Naive thymus-derived CD4-positive, alpha-beta T cell (primary cell): ENCODE data around the gene MYOM1. TPM values are rescaled to one million over a fixed set of nuclear protein-coding genes. Genes with fewer than 3 reads are reported as not detected.
"Not testable (repeated sequence)": the region's sequence is repeated elsewhere in the genome, so short reads cannot be mapped to it uniquely, and the experiment has no call there.

ENCODE experiments used
- ATAC-seq: fragments of 150-1000 bp; cut with Tn5 transposase; 2 replicates; pipeline ENCODE4 v1.10.0; 2021; ENCODE audit warnings: mild to moderate bottlenecking, moderate library complexity
- CTCF ChIA-PET: fragments of 350-600 bp; sonication (Branson Sonifier 250); formaldehyde crosslinking; loops from one replicate; lab custom pipeline; 2021; ENCODE audit warnings: antibody characterized with exemption; lab: Charles Lee
- POLR2A ChIA-PET: fragments of 350-600 bp; sonication (Branson Sonifier 250); formaldehyde crosslinking; loops from one replicate; lab custom pipeline; 2021; ENCODE audit warnings: antibody characterized with exemption, inconsistent platforms; lab: Charles Lee
- DNase-seq, 9 donors: peaks; one replicate each; pipeline versions ENCODE4 v3.0.0 to v3.0.0-alpha.2; 2020 to 2022; ENCODE audit warnings: mixed read lengths in 1 of 9
- H3K27ac ChIP-seq: one replicate; pipeline ENCODE4 v1.7.0; 2013; ENCODE audit warnings: mild to moderate bottlenecking, low read depth, low read length, moderate library complexity
- H3K27me3 ChIP-seq, 2 donors: one replicate each; pipeline ENCODE4 v1.7.0; 2013; ENCODE audit warnings: low read length in 2 of 2, mild to moderate bottlenecking in 2 of 2, moderate library complexity in 2 of 2; ENCODE audit not compliant: control insufficient read depth in 2 of 2, insufficient read depth in 2 of 2
- H3K36me3 ChIP-seq, 3 experiments: 1 replicate in 2 of 3; 2 replicates in 1 of 3; pipeline ENCODE4 v1.7.0; 2013; ENCODE audit warnings: low read length in 3 of 3, mild to moderate bottlenecking in 3 of 3, moderate library complexity in 1 of 3; ENCODE audit not compliant: insufficient read depth in 3 of 3, control insufficient read depth in 2 of 3
- H3K4me1 ChIP-seq, 2 donors: one replicate each; pipeline ENCODE4 v1.7.0; 2013; ENCODE audit warnings: low read length in 2 of 2, mild to moderate bottlenecking in 2 of 2, moderate library complexity in 1 of 2; ENCODE audit not compliant: control insufficient read depth in 2 of 2, insufficient read depth in 2 of 2
- H3K4me3 ChIP-seq: 2 replicates; pipeline ENCODE4 v1.7.0; 2013; ENCODE audit warnings: mild to moderate bottlenecking, low read length
- H3K9me3 ChIP-seq, 3 experiments: 1 replicate in 2 of 3; 2 replicates in 1 of 3; pipeline ENCODE4 v1.7.0; 2013; ENCODE audit warnings: low read length in 3 of 3; ENCODE audit not compliant: control insufficient read depth in 2 of 3
- H3K27ac Mint-ChIP-seq, 9 donors: one replicate each; pipeline ENCODE4 v1.8.0; 2020 to 2022; ENCODE audit warnings: mixed read lengths in 9 of 9, mild to moderate bottlenecking in 8 of 9, moderate library complexity in 5 of 9, inconsistent platforms in 2 of 9
- H3K27me3 Mint-ChIP-seq, 5 donors: one replicate each; pipeline ENCODE4 v1.8.0; 2021 to 2022; ENCODE audit warnings: mixed read lengths in 5 of 5, mild to moderate bottlenecking in 1 of 5
- H3K36me3 Mint-ChIP-seq, 5 donors: one replicate each; pipeline ENCODE4 v1.8.0; 2020 to 2022; ENCODE audit warnings: mixed read lengths in 5 of 5, mild to moderate bottlenecking in 3 of 5, inconsistent platforms in 1 of 5
- H3K4me1 Mint-ChIP-seq, 7 donors: one replicate each; pipeline ENCODE4 v1.8.0; 2020 to 2022; ENCODE audit warnings: mixed read lengths in 7 of 7, mild to moderate bottlenecking in 3 of 7, inconsistent platforms in 1 of 7
- H3K4me3 Mint-ChIP-seq, 10 donors: one replicate each; pipeline ENCODE4 v1.8.0; 2020 to 2022; ENCODE audit warnings: mild to moderate bottlenecking in 10 of 10, mixed read lengths in 10 of 10, moderate library complexity in 6 of 10, inconsistent platforms in 2 of 10
- H3K9me3 Mint-ChIP-seq, 11 donors: one replicate each; pipeline ENCODE4 v1.8.0; 2020 to 2022; ENCODE audit warnings: mixed read lengths in 11 of 11, mild to moderate bottlenecking in 4 of 11, inconsistent platforms in 1 of 11, moderate library complexity in 1 of 11
- intact Hi-C, 2 donors: fragments of 100-400 bp; cut with micrococcal nuclease; formaldehyde crosslinking; loops; one replicate each; pipeline ENCODE4 v1.15.1; 2023
- polyA plus RNA-seq, 2 donors: library from polyadenylated mRNA; unstranded; fragments of 300-500 nt; fragmentation: Illumina TruSeq; gene quantifications; one replicate each; pipeline ENCODE4 v1.2.3, GENCODE V29; 2021
- total RNA-seq, 6 experiments: library from RNA in 5 of 6; stranded (reverse) in 5 of 6; gene quantifications; 1 replicate in 5 of 6; 2 replicates in 1 of 6; pipeline ENCODE4 v1.2.3 and lab custom pipeline; 2021 to 2026

Gene MYOM1
- total and polyA plus RNA-seq, 7 experiments from 2014 or later = 0.83 to 6.7 (median 1.9) TPM

DNA sequence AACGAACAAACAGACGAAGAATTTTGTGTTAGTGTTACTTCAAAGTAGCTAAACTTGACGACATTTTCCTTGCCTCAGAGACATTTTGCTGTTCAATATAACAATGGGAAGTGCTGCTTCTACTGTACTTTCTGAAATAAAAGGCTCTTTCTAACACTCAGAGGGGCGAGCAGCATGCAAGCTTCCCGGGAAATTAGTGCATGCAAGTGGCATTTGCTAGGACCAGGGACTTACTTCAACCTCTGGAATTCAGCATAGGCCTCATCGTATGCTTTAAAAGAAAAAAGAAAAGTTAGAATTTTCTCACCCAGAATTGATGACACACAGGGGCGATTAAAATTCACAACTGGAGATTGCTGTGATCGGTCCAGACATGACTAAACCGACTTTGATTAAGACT, 144.3 kb downstream of the MYOM1 start:
- Histone ChIP-seq H3K27me3 (no peaks in the 10 kb centered on the region), H3K9me3 (no peaks in the 10 kb centered on the region), H3K36me3 (no peaks in the 10 kb centered on the region), H3K4me3 (no peak overlapping the region), H3K27ac (no peak overlapping the region), H3K4me1 (peaks cover 0 to 7% of the 10 kb centered on the region in 2 donors)
- Mint-ChIP-seq H3K4me1 (peaks cover 4 to 29% (median 20%) of the 10 kb centered on the region in 7 donors), H3K27ac (peak overlapping the region in 8 of 9 donors; percentile 61 to 93 (median 84)), H3K4me3 (peak overlapping the region in 7 of 10 donors; percentile 4 to 55 (median 30)), H3K27me3 (no peaks in the 10 kb centered on the region), H3K36me3 (peaks cover 0 to 11% (median 7%) of the 10 kb centered on the region in 5 donors), H3K9me3 (no peaks in the 10 kb centered on the region)
- CTCF ChIA-PET = interaction anchor here (0.7 to 1.8 kb wide), 4 partner anchors 12 to 53 kb away, joined by 3 to 12 read pairs (median 4); no protein-coding TSS in a partner anchor
- POLR2A ChIA-PET = interaction anchor here (0.7 to 5.7 kb wide), 6 partner anchors 12 to 73 kb away, joined by 3 to 47 read pairs (median 4); no protein-coding TSS in a partner anchor
- DNase-seq (no peak), ATAC-seq (no peak)
- intact Hi-C loops = no loop called here

DNA sequence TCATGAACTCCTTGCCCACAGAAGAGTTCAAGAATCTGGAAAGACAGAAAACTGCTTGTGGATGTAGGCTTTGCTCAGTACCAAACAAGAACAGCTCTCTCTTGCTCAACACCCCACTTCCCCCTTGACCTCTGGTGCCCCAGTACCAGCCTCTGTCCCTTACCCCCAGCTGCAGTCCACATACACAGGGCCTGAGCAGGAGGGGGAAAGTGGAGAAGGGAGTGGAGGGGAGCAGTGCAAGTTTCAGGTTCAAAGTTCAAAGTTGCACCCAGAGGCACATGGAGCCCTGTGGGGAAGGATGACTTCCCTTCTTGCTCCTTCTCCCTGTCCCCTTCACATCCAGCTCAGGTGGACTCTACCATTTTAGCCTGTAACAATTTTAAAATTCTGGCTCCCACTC, 145.7 kb downstream of the MYOM1 start:
- Histone ChIP-seq H3K27me3 (no peaks in the 10 kb centered on the region), H3K27ac (no peak overlapping the region), H3K4me1 (peaks cover 7 to 10% of the 10 kb centered on the region in 2 donors), H3K4me3 (no peak overlapping the region), H3K9me3 (no peaks in the 10 kb centered on the region), H3K36me3 (no peaks in the 10 kb centered on the region)
- DNase-seq (no peak), ATAC-seq (no peak)
- Mint-ChIP-seq H3K27me3 (no peaks in the 10 kb centered on the region), H3K9me3 (no peaks in the 10 kb centered on the region), H3K36me3 (peaks cover 0 to 11% (median 5%) of the 10 kb centered on the region in 5 donors), H3K4me3 (no peak overlapping the region), H3K4me1 (peaks cover 11 to 41% (median 32%) of the 10 kb centered on the region in 7 donors), H3K27ac (peak overlapping the region in 4 of 9 donors; percentile 2 to 61 (median 48))
- POLR2A ChIA-PET = interaction anchor here (1.6 to 5.7 kb wide), 2 partner anchors 12 to 23 kb away, joined by 5 to 47 read pairs; no protein-coding TSS in a partner anchor
- intact Hi-C loops = no loop called here
- CTCF ChIA-PET = interaction anchor here (0.6 to 1.7 kb wide), 4 partner anchors 11 to 80 kb away, joined by 3 to 11 read pairs (median 4); no protein-coding TSS in a partner anchor

GRCh38 chr18:3073353-3073752, 146.4 kb downstream of the MYOM1 start:
- CTCF ChIA-PET = interaction anchor here (1.7 kb wide), 1 partner anchor 10 kb away, joined by 11 read pairs; no protein-coding TSS in a partner anchor
- H3K4me1 Mint-ChIP-seq = peaks cover 15 to 45% (median 38%) of the 10 kb centered on the region in 7 donors
- H3K27me3 ChIP-seq, H3K9me3 Mint-ChIP-seq, H3K36me3 Mint-ChIP-seq, H3K36me3 ChIP-seq, DNase-seq, H3K4me3 ChIP-seq, ATAC-seq, H3K27me3 Mint-ChIP-seq, H3K9me3 ChIP-seq, intact Hi-C loops, H3K27ac ChIP-seq, H3K4me3 Mint-ChIP-seq: not testable (repeated sequence)
- H3K4me1 ChIP-seq = peaks cover 8 to 11% of the 10 kb centered on the region in 2 donors
- POLR2A ChIA-PET = interaction anchor here (0.7 to 5.7 kb wide), 2 partner anchors 11 to 17 kb away, joined by 3 to 47 read pairs; no protein-coding TSS in a partner anchor
- H3K27ac Mint-ChIP-seq = peak overlapping the region in 3 of 9 donors; percentile 18 to 77 (median 46)

DNA sequence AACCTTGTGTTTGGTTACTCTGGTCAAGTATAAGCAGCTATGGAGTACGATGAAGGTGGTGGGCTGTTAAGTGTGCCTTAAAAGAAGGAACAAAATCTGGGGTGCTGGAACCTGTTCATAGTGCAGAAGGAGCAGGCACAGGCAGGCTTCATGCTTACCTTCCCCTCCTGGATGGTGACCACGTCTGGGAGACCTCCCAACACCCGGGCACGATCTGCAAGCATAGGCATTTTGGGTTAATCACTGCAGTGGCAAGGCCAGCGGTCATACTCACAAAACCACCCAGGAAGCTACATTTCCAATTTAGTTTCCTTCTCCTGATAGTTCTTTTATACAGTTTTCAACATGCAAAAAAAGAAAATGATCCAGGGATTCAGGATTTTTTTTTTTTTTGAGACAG, 148.1 kb downstream of the MYOM1 start:
- Mint-ChIP-seq H3K4me3 (no peak overlapping the region), H3K36me3 (peaks cover 0 to 9% (median 3%) of the 10 kb centered on the region in 5 donors), H3K27ac (no peak overlapping the region), H3K4me1 (peaks cover 30 to 61% (median 54%) of the 10 kb centered on the region in 7 donors), H3K27me3 (no peaks in the 10 kb centered on the region), H3K9me3 (no peaks in the 10 kb centered on the region)
- DNase-seq (no peak), ATAC-seq (no peak)
- H3K27me3 ChIP-seq = no peaks in the 10 kb centered on the region
- H3K36me3 ChIP-seq = no peaks in the 10 kb centered on the region
- POLR2A ChIA-PET = interaction anchor here (1.2 to 5.7 kb wide), 2 partner anchors 9 to 50 kb away, joined by 3 to 47 read pairs; no protein-coding TSS in a partner anchor
- no peaks in the 10 kb centered on the region for H3K9me3 ChIP-seq
- intact Hi-C loops = no loop called here
- no peak overlapping the region for H3K4me3 ChIP-seq
- CTCF ChIA-PET = interaction anchor here (0.7 to 1.7 kb wide), 3 partner anchors 9 to 174 kb away, joined by 4 to 6 read pairs (median 5); no protein-coding TSS in a partner anchor
- peaks cover 16 to 23% of the 10 kb centered on the region in 2 donors for H3K4me1 ChIP-seq
- no peak overlapping the region for H3K27ac ChIP-seq

DNA sequence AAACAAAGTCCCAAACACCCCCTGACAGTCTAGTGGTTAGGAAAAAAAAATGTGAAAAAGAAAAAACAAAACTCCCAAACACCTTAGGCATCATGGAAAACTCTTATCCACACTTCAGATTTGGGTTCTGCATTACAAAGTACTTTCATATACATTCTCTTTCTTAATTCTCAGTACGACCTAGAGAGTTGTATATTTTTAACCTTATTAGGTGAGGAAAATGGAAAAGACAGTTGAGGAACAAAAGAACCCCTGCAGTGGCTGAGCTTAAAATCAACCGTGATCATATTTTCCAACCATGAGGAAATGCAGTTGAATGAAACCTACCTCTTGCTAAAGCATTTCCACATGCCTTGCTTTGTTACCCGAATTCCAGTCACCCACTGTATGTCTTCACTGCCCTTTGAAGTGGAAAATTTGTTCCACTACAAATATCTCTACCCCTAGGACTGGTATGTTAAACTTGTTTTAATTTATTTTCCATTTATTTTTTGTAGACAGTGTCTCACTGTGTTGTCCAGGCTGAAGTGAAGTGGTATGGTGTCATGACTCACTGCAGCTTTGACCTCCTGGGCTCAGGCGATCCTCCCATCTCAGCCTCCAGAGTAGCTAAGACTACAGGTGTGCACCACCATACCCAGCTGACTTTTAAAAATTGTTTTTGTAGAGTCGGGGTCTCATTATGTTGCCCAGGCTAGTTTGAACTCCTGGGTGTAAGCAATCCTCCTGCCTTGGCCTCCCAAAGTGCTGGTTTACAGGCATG, 149.9 kb downstream of the MYOM1 start:
- Histone ChIP-seq H3K27ac (no peak overlapping the region), H3K9me3 (no peaks in the 10 kb centered on the region), H3K4me1 (peaks cover 16 to 29% of the 10 kb centered on the region in 2 donors), H3K36me3 (no peaks in the 10 kb centered on the region), H3K27me3 (no peaks in the 10 kb centered on the region), H3K4me3 (no peak overlapping the region)
- Mint-ChIP-seq H3K9me3 (no peaks in the 10 kb centered on the region), H3K4me3 (peak overlapping the region in 3 of 10 donors; percentile 41 to 69 (median 63)), H3K27ac (peak overlapping the region in 8 of 9 donors; percentile 12 to 66 (median 52)), H3K4me1 (peaks cover 29 to 52% (median 47%) of the 10 kb centered on the region in 7 donors), H3K27me3 (no peaks in the 10 kb centered on the region), H3K36me3 (peaks cover 0 to 12% (median 6%) of the 10 kb centered on the region in 5 donors)
- CTCF ChIA-PET = interaction anchor here (1.0 to 1.1 kb wide), 2 partner anchors 27 to 74 kb away, joined by 3 read pairs; no protein-coding TSS in a partner anchor
- DNase-seq = peak in 1 of 9 donors; percentile 26
- ATAC-seq = no peak
- intact Hi-C loops = no loop called here
- POLR2A ChIA-PET = interaction anchor here (0.9 to 1.0 kb wide), 3 partner anchors 9 to 76 kb away, joined by 4 to 5 read pairs (median 5); no protein-coding TSS in a partner anchor

- Mint-ChIP-seq H3K27me3 (no peaks in the 10 kb centered on the region), H3K4me3 (peak overlapping the region; percentile 31 to 84 (median 69)), H3K4me1 (peaks cover 35 to 47% (median 46%) of the 10 kb centered on the region in 7 donors), H3K9me3 (no peaks in the 10 kb centered on the region), H3K27ac (peak overlapping the region; percentile 81 to 94 (median 84)), H3K36me3 (peaks cover 0 to 12% (median 6%) of the 10 kb centered on the region in 5 donors)
- ChIA-PET POLR2A (interaction anchor here (1.0 kb wide), 1 partner anchor 85 kb away, joined by 3 read pairs; no protein-coding TSS in a partner anchor), CTCF (no interaction called here)
- no peaks in the 10 kb centered on the region for H3K27me3 ChIP-seq
- no peaks in the 10 kb centered on the region for H3K9me3 ChIP-seq
- H3K4me1 ChIP-seq = peaks cover 25 to 30% of the 10 kb centered on the region in 2 donors
- DNase-seq = peak in 2 of 9 donors; percentile 24 to 37
- peak; percentile 19 for ATAC-seq
- H3K4me3 ChIP-seq = peak overlapping the region; percentile 20
- peak overlapping the region; percentile 58 for H3K27ac ChIP-seq
- intact Hi-C loops = no loop called here
- H3K36me3 ChIP-seq = no peaks in the 10 kb centered on the region
These were observed 152.0 kb downstream of the MYOM1 start for GRCh38 chr18:3067722-3068121.
